Measurements from ENCODE around the gene PBXIP1.

PBXIP1 gene

DNA sequence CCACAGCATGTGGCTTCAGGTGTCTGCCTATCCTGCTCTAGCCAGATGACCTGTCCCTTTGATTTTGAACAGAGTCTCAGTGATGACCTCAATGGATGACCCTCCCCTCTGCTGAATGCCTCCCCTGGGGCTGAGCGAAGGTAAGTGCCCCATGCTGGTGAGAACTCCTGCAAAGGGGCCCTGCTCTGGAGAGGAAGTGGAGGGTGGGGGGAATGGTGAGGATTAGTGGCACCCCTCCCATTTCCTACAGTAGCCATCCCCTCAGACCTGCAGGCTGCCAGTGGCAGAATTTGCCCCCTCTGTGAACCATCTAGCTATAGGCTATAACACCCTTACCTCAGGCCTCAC is 15.7 kb downstream of the PBXIP1 start:
- H3K27me3 ChIP-seq (replicated peaks; ENCODE audit: control insufficient read depth, insufficient read depth, low read length), result no peaks in the 10 kb centered on the region
- peak overlapping the region; percentile 71 for H3K4me3 ChIP-seq (replicated peaks; ENCODE audit: low read depth, low read length)
- H3K36me3 ChIP-seq (ENCODE audit: control insufficient read depth, insufficient read depth, low read length), result no peaks in the 10 kb centered on the region
- TF ChIP-seq, protein P1, sequence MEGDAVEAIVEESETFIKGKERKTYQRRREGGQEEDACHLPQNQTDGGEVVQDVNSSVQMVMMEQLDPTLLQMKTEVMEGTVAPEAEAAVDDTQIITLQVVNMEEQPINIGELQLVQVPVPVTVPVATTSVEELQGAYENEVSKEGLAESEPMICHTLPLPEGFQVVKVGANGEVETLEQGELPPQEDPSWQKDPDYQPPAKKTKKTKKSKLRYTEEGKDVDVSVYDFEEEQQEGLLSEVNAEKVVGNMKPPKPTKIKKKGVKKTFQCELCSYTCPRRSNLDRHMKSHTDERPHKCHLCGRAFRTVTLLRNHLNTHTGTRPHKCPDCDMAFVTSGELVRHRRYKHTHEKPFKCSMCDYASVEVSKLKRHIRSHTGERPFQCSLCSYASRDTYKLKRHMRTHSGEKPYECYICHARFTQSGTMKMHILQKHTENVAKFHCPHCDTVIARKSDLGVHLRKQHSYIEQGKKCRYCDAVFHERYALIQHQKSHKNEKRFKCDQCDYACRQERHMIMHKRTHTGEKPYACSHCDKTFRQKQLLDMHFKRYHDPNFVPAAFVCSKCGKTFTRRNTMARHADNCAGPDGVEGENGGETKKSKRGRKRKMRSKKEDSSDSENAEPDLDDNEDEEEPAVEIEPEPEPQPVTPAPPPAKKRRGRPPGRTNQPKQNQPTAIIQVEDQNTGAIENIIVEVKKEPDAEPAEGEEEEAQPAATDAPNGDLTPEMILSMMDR (IDR thresholded peaks at IDR 0.05; ENCODE audit: insufficient read depth, low read length, poor library complexity, severe bottlenecking), result no peak
- DNase-seq (ENCODE audit: extremely low read depth, insufficient read length), result no peak

DNA sequence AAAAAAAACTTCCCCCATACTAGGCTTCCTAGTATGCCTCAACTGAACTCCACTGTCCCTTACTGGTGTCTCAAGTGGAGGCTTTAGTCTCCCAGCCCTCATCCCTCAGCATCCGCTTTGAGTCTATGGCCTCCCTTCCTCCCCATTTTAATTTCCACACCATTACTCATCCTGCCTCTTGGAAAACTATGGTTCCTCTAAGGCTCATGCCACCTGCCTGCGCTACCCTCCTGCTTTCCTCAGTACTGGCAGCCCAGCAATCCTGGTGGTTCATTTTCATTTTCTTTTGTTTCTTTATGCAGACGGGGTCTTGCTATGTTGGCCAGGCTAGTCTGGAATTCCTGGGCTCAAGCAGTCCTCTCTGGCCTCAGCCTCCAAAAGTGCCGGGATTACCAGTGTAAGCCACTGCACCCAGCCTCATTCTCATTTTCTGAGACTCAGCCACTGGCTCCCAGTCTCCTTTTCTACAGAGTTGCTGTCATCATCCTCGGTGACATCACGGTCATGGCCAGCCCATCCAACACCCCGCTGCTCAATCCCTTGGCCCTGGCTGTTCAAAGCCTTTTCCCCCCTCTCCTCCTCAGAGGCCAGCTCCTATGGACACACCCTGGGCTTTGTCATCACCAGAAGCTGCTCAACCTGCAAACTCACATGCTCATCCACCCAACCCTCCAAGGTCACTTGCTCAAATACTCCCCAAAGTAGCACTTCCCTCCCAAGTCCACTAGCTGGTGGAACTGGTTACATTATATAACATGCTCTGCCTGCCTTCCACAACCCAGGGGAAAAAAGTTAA is 17.1 kb downstream of the PBXIP1 start:
- TF ChIP-seq, protein P1 (IDR thresholded peaks at IDR 0.05; ENCODE audit: insufficient read depth, low read length, poor library complexity, severe bottlenecking), result no peak
- H3K27me3 ChIP-seq (replicated peaks; ENCODE audit: control insufficient read depth, insufficient read depth, low read length), result no peaks in the 10 kb centered on the region
- peaks cover 2% of the 10 kb centered on the region; the same call in 1 of the 2 replicates for H3K36me3 ChIP-seq (ENCODE audit: control insufficient read depth, insufficient read depth, low read length)
- H3K4me3 ChIP-seq (replicated peaks; ENCODE audit: low read depth, low read length), result no peak overlapping the region
- DNase-seq (ENCODE audit: extremely low read depth, insufficient read length), result no peak

DNA sequence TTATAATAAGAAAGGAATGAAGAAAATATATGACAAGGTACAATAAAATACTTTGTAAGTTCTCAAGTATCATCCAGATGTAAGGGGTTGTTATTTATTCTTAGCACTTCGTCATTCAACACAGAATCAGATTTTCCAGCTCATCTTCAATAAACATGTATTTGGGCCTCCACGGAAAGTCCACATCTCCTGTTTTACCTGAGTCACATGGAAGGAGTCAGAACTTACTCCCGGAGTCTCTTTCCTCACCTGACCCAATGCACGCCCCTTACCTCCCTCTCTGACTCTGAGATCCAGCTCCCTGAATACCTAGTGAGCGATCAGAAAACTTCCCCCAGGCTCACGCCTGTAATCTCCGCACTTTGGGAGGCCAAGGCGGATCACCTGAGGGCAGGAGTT is 17.9 kb downstream of the PBXIP1 start:
- Histone ChIP-seq H3K36me3 (ENCODE audit: control insufficient read depth, insufficient read depth, low read length) (peaks cover 2% of the 10 kb centered on the region; the same call in 1 of the 2 replicates), H3K27me3 (replicated peaks; ENCODE audit: control insufficient read depth, insufficient read depth, low read length) (no peaks in the 10 kb centered on the region), H3K4me3 (replicated peaks; ENCODE audit: low read depth, low read length) (peak overlapping the region; percentile 74)
- TF ChIP-seq, protein P1 (IDR thresholded peaks at IDR 0.05; ENCODE audit: insufficient read depth, low read length, poor library complexity, severe bottlenecking), result no peak
- DNase-seq (ENCODE audit: extremely low read depth, insufficient read length), result no peak

DNA sequence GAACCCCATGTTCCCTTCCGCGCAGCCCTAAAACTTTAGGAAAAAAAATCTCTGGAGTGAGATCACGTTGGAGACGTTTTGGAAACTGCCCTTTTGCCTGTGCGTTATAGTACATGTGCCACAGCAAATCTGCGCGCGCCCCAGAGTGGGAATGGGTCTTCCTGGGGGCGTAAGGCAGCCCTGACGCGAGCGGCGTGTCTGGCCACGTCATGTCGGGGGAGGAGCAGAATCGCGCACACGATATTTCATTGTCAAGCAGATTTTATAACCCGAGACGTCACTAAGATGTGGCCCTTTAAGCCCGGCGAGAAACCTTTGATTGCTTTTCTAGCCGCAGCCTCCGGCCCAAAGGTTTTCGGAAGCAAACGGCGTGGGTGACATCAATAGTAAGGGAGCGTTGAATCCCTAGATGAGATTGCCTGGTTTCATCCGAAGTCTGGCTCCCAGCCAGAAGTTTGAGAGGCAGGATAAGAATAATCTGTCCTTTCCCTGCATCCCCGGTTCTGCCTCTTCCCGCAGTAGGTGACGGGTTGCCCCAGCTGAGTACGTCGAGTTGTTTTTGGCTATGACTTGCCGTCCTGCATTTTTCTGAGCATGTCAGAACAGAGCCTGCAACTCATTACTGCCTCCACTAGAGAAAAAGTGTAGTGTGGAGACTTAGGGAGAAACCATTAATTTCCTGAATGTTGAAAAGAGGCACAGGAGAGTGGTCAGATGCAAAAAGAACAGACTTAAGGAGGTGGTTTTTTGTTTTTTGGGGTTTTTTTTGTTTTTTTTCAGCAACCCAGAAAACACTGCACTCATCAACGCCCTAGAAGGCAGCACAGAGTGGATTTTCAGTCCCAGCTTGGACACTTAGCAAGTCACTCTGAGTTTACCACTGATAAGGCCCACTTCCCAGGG is 18.6 kb downstream of the PBXIP1 start:
- H3K36me3 ChIP-seq (ENCODE audit: control insufficient read depth, insufficient read depth, low read length), result peaks cover 2% of the 10 kb centered on the region; the same call in 1 of the 2 replicates
- no peaks in the 10 kb centered on the region for H3K27me3 ChIP-seq (replicated peaks; ENCODE audit: control insufficient read depth, insufficient read depth, low read length)
- DNase-seq (ENCODE audit: extremely low read depth, insufficient read length), result peak; percentile 91
- TF ChIP-seq, protein P1 (IDR thresholded peaks at IDR 0.05; ENCODE audit: insufficient read depth, low read length, poor library complexity, severe bottlenecking), result no peak
- H3K4me3 ChIP-seq (replicated peaks; ENCODE audit: low read depth, low read length), result peak overlapping the region; percentile 74

DNA sequence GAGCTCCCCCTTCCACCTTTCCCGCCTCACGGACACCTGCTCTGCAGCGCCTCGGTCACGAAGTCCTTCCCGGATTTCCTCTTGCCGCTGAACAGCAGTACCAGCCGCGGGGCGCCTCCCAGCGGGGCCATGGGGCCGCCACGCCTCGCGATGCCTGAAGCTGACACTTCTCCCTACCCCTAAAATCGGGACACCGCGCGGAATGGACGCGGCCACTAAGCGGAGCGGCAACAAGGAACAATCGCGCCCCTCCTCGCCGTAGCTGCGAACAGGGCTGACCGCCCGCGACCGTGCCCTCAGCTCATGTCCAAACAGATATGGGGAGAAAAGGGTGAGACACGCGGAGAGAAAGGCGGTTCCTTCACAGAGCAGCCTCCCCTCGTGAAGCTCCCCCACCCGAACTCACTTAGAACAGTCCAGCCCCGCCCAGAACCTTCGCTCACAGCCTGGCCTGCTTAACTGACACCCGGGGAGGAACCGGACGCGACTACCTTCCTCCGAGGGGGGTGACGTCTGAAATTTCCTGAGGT is 19.3 kb downstream of the PBXIP1 start, which contains the start of gene PMVK:
Gene PMVK, minus strand, starts transcription at position 165 of the 530 bp plus-strand sequence. Its CDS starts 34 bp downstream, at position 131.
- Histone ChIP-seq H3K4me3 (replicated peaks; ENCODE audit: low read depth, low read length) (peak within 1 kb of the TSS; percentile 74), H3K27me3 (replicated peaks; ENCODE audit: control insufficient read depth, insufficient read depth, low read length) (no peaks in the 10 kb centered on the region), H3K36me3 (ENCODE audit: control insufficient read depth, insufficient read depth, low read length) (peaks cover 6% of the 10 kb centered on the region)
- TF ChIP-seq, protein P1 (IDR thresholded peaks at IDR 0.05; ENCODE audit: insufficient read depth, low read length, poor library complexity, severe bottlenecking), result peak; percentile 64
- peak; percentile 96 for DNase-seq (ENCODE audit: extremely low read depth, insufficient read length)
